ENCODE measurements around the gene UNC93A. TPM values are rescaled to one million over a fixed set of nuclear protein-coding genes. Genes with fewer than 3 reads are reported as not detected.

Gene UNC93A
- total RNA-seq, 6 donors from 2014 or later = not detected

DNA sequence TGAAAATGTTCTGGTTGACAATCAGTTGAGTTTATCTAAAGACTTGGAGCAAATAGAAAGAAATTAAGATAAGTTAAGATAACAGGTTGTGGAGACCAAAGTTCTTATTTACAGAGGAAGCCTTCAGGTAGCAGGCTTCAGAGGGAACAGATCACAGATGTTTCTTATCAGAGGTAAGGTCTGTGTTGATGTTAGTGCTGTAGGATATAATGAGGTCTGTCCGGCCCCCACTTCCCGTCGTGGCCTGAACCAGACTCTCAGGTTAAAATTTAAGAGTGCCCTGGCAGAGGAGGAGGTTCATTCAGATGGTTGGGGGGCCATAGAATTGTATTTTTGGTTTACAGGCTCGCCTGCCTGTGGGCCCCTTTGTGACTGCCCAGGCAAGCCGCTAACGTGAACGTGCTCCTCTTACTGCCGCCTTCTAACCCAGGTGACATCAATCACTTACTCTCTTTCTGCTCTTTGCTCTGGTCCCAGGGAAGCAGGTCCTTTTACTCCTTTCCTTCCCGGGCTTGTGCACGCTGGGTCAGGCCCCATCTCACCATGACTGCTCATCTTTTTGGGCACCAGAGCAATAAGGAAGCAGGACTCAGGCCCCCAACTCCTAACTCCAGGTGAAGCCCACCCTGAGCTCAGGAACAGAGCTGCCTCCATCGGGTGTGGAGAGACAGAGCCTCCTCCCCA is 18.3 kb upstream of the UNC93A start:
- ATAC-seq (ENCODE audit: low FRiP score in 2 of 2) (no peak), DNase-seq (no peak)
- TF ChIP-seq EP300 (IDR thresholded peaks at IDR 0.05) (no peak), POLR2A (IDR thresholded peaks at IDR 0.05) (no peak), POLR2AphosphoS5 (IDR thresholded peaks at IDR 0.05) (no peak)
- TF ChIP-seq, protein P1, sequence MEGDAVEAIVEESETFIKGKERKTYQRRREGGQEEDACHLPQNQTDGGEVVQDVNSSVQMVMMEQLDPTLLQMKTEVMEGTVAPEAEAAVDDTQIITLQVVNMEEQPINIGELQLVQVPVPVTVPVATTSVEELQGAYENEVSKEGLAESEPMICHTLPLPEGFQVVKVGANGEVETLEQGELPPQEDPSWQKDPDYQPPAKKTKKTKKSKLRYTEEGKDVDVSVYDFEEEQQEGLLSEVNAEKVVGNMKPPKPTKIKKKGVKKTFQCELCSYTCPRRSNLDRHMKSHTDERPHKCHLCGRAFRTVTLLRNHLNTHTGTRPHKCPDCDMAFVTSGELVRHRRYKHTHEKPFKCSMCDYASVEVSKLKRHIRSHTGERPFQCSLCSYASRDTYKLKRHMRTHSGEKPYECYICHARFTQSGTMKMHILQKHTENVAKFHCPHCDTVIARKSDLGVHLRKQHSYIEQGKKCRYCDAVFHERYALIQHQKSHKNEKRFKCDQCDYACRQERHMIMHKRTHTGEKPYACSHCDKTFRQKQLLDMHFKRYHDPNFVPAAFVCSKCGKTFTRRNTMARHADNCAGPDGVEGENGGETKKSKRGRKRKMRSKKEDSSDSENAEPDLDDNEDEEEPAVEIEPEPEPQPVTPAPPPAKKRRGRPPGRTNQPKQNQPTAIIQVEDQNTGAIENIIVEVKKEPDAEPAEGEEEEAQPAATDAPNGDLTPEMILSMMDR (IDR thresholded peaks at IDR 0.05) = no peak
- Histone ChIP-seq H3K27me3 (no peaks in the 10 kb centered on the region), H3K4me1 (no peaks in the 10 kb centered on the region), H3K27ac (no peak overlapping the region), H3K4me3 (no peak overlapping the region), H3K36me3 (no peaks in the 10 kb centered on the region), H3K9me3 (no peaks in the 10 kb centered on the region)
- 84 to 86% methylated on average over 11 of the region's 11 CpGs for WGBS, 2 donors

DNA sequence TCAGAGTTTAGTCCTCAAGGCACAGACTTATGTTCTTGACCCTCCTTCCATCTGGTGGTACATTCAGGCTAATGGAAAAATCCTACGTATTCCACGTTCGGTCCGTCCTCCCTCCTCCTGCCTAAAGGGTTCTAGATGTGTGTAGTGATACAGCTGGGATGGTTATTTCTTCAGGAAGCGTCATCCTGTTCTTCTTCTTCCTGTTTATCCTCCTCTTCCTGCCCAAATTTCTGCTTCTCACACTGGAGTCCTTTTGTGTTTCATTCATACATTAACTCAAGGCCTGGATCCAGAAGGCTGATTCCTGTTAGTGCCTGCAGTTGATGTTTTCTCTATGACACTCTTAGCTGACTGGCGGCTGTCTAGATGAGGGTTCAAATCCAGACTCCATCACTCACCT is 16.8 kb upstream of the UNC93A start:
- Histone ChIP-seq H3K4me3 (no peak overlapping the region), H3K36me3 (no peaks in the 10 kb centered on the region), H3K27ac (no peak overlapping the region), H3K4me1 (no peaks in the 10 kb centered on the region), H3K27me3 (no peaks in the 10 kb centered on the region), H3K9me3 (no peaks in the 10 kb centered on the region)
- 47 to 65% methylated on average over 6 of the region's 6 CpGs for WGBS, 2 donors
- TF ChIP-seq EP300 (IDR thresholded peaks at IDR 0.05) = no peak
- TF ChIP-seq, protein P1 (IDR thresholded peaks at IDR 0.05) = no peak
- no peak for TF ChIP-seq POLR2A (IDR thresholded peaks at IDR 0.05)
- TF ChIP-seq POLR2AphosphoS5 (IDR thresholded peaks at IDR 0.05) = no peak
- ATAC-seq (ENCODE audit: low FRiP score in 2 of 2) (no peak), DNase-seq (no peak)

DNA sequence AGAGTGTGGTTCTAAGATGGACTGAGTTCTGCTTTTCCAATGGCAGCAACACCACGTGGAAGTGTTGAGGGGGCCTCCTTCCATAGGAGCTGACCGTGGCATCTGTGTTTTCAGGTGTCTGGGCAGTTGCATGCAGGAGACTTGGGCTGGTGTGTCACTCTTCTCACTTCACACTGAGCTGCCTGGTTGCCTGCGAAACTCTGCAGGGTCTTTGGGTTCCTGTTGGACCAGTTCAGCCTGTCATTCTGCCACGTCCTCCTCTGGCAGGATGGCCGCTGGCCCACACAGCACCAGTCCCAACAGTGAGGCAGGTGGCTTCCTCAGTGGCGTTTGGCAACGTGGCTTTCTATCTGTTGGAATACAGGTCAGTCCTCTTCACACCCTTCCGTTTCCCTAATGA is 16.1 kb upstream of the UNC93A start:
- TF ChIP-seq, protein P1 (IDR thresholded peaks at IDR 0.05) = no peak
- TF ChIP-seq POLR2A (IDR thresholded peaks at IDR 0.05) (no peak), POLR2AphosphoS5 (IDR thresholded peaks at IDR 0.05) (no peak), EP300 (IDR thresholded peaks at IDR 0.05) (no peak)
- DNase-seq (peak in 1 of 2 donors; percentile 15), ATAC-seq (ENCODE audit: low FRiP score in 2 of 2) (no peak)
- H3K4me1 ChIP-seq = no peaks in the 10 kb centered on the region
- no peaks in the 10 kb centered on the region for H3K9me3 ChIP-seq
- H3K36me3 ChIP-seq = no peaks in the 10 kb centered on the region
- 73 to 79% methylated on average over 7 of the region's 8 CpGs for WGBS, 2 donors
- no peaks in the 10 kb centered on the region for H3K27me3 ChIP-seq
- H3K27ac ChIP-seq = no peak overlapping the region
- H3K4me3 ChIP-seq = no peak overlapping the region

DNA sequence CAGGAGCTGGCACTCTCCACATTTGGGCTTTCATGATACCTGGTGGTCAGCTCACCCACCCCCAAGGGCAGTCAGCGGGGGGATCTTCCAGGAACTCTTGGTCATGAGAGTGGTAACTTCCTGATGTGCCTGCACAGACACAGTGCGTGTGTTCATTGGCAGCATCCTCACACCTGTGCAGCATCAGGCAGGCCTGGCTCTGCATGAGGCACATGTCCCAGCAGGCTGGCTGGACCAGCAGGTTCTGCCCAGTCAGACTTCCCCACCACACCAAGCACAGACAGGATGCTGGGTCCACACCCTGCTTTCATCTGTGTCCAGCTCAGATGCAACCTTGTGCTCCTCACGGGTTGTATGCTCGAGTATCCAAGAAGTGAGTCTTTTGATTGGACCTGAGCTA is 15.7 kb upstream of the UNC93A start:
- H3K27me3 ChIP-seq = no peaks in the 10 kb centered on the region
- H3K27ac ChIP-seq = no peak overlapping the region
- 72 to 79% methylated on average over 2 to 4 of the region's 4 CpGs for WGBS, 2 donors
- ATAC-seq (ENCODE audit: low FRiP score in 2 of 2) (no peak), DNase-seq (no peak)
- no peaks in the 10 kb centered on the region for H3K4me1 ChIP-seq
- H3K4me3 ChIP-seq = no peak overlapping the region
- H3K36me3 ChIP-seq = no peaks in the 10 kb centered on the region
- TF ChIP-seq, protein P1 (IDR thresholded peaks at IDR 0.05) = no peak
- TF ChIP-seq POLR2AphosphoS5 (IDR thresholded peaks at IDR 0.05) = no peak
- no peak for TF ChIP-seq EP300 (IDR thresholded peaks at IDR 0.05)
- no peak for TF ChIP-seq POLR2A (IDR thresholded peaks at IDR 0.05)
- no peaks in the 10 kb centered on the region for H3K9me3 ChIP-seq

Data from upper lobe of left lung (tissue), 6 donors.